ENCODE measurements around the gene MDFIC. TPM values are rescaled to one million over a fixed set of nuclear protein-coding genes. Genes with fewer than 3 reads are reported as not detected.

MDFIC gene
- total and polyA plus RNA-seq, 12 donors, result 11.4 to 172 (median 53.4) TPM

GRCh38 chr7:114933658-114934057 is 11.8 kb downstream of the MDFIC start:
- Histone ChIP-seq H3K36me3 (replicated peaks in 1 of 2) (no peaks in the 10 kb centered on the region), H3K27ac (peak overlapping the region in 2 of 5 donors; percentile 31 to 70), H3K4me1 (replicated peaks in 1 of 2) (peaks cover 16 to 59% of the 10 kb centered on the region in 2 donors), H3K27me3 (no peaks in the 10 kb centered on the region), H3K9me3 (replicated peaks in 1 of 3) (no peaks in the 10 kb centered on the region), H3K4me3 (no peak overlapping the region)
- DNase-seq, result no peak
- TF ChIP-seq POLR2A (IDR thresholded peaks at IDR 0.05), result no peak
- TF ChIP-seq CTCF (IDR thresholded peaks at IDR 0.05), result no peak
- WGBS, 4 donors, result 79 to 86% (median 81%) methylated on average over 5 of the region's 5 CpGs
- intact Hi-C loops (cut with DNase I), result no loop called here

GRCh38 chr7:114934086-114934485 is 12.2 kb downstream of the MDFIC start:
- Histone ChIP-seq H3K9me3 (replicated peaks in 1 of 3) (no peaks in the 10 kb centered on the region), H3K4me3 (no peak overlapping the region), H3K4me1 (replicated peaks in 1 of 2) (peaks cover 16 to 59% of the 10 kb centered on the region in 2 donors), H3K36me3 (replicated peaks in 1 of 2) (no peaks in the 10 kb centered on the region), H3K27me3 (no peaks in the 10 kb centered on the region), H3K27ac (peak overlapping the region in 2 of 5 donors; percentile 23 to 47)
- TF ChIP-seq CTCF (IDR thresholded peaks at IDR 0.05) (no peak), POLR2A (IDR thresholded peaks at IDR 0.05) (no peak)
- WGBS, 4 donors, result 90 to 97% (median 93%) methylated on average over 1 of the region's 1 CpG
- DNase-seq, result no peak
- intact Hi-C loops (cut with DNase I), result no loop called here

GRCh38 chr7:114934713-114935112 is 12.8 kb downstream of the MDFIC start:
- peaks cover 17 to 64% of the 10 kb centered on the region in 2 donors for H3K4me1 ChIP-seq (replicated peaks in 1 of 2)
- intact Hi-C loops (cut with DNase I), result no loop called here

GRCh38 chr7:114936471-114936870 is 14.6 kb downstream of the MDFIC start:
- Histone ChIP-seq H3K36me3 (replicated peaks in 1 of 2) (no peaks in the 10 kb centered on the region), H3K4me1 (replicated peaks in 1 of 2) (peaks cover 23 to 59% of the 10 kb centered on the region in 2 donors), H3K27me3 (no peaks in the 10 kb centered on the region), H3K27ac (no peak overlapping the region), H3K9me3 (replicated peaks in 1 of 3) (no peaks in the 10 kb centered on the region), H3K4me3 (no peak overlapping the region)
- WGBS, 4 donors, result 76 to 86% (median 78%) methylated on average over 2 of the region's 2 CpGs
- TF ChIP-seq POLR2A (IDR thresholded peaks at IDR 0.05), result no peak
- no peak for TF ChIP-seq CTCF (IDR thresholded peaks at IDR 0.05)
- intact Hi-C loops (cut with DNase I), result no loop called here
- DNase-seq, result no peak

More at GRCh38 chr7:114934713-114935112, 12.8 kb downstream of the MDFIC start:
- Histone ChIP-seq H3K4me3 (no peak overlapping the region), H3K36me3 (replicated peaks in 1 of 2) (no peaks in the 10 kb centered on the region), H3K27me3 (no peaks in the 10 kb centered on the region), H3K27ac (peak overlapping the region in 3 of 5 donors; percentile 17 to 26 (median 23)), H3K9me3 (replicated peaks in 1 of 3) (no peaks in the 10 kb centered on the region)
- no peak for TF ChIP-seq CTCF (IDR thresholded peaks at IDR 0.05)
- no peak for TF ChIP-seq POLR2A (IDR thresholded peaks at IDR 0.05)
- no peak for DNase-seq
